DOHH2 (cell line): Measurements from ENCODE around the gene IPCEF1.

ENCODE experiments used
- H3F3A ChIP-seq: fragments of 200-600 bp; sonication (generic), shearing (Covaris generic); 2 replicates; pipeline ENCODE4 v1.6.0; 2016; ENCODE audit warnings: antibody characterized with exemption, mild to moderate bottlenecking; ENCODE audit not compliant: control insufficient read depth, insufficient read depth
- H3K27ac ChIP-seq: fragments of 200-600 bp; sonication (generic); 2 replicates; pipeline ENCODE4 v1.5.1; 2014; ENCODE audit warnings: low read depth, mild to moderate bottlenecking, low read length, moderate library complexity
- H3K27me3 ChIP-seq: fragments of 200-600 bp; sonication (generic); 2 replicates; pipeline ENCODE4 v1.6.1; 2014; ENCODE audit warnings: mild to moderate bottlenecking, low read length, mixed read lengths; ENCODE audit not compliant: control insufficient read depth
- H3K36me3 ChIP-seq: fragments of 200-600 bp; sonication (generic); 2 replicates; pipeline ENCODE4 v1.6.1; 2014; ENCODE audit warnings: mild to moderate bottlenecking, low read length, moderate library complexity, mixed read lengths; ENCODE audit not compliant: control insufficient read depth
- H3K4me1 ChIP-seq: fragments of 200-600 bp; sonication (generic); 2 replicates; pipeline ENCODE4 v1.6.1; 2014; ENCODE audit warnings: mild to moderate bottlenecking, low read length, mixed read lengths; ENCODE audit not compliant: control insufficient read depth
- H3K4me2 ChIP-seq: fragments of 200-600 bp; sonication (generic); 2 replicates; pipeline ENCODE4 v1.6.0; 2014; ENCODE audit warnings: mild to moderate bottlenecking, low read length, moderate library complexity
- H3K4me3 ChIP-seq: fragments of 200-600 bp; sonication (generic); 2 replicates; pipeline ENCODE4 v1.5.1; 2014; ENCODE audit warnings: mild to moderate bottlenecking, low read length, mixed read lengths
- H3K79me2 ChIP-seq: fragments of 200-600 bp; sonication (generic); 2 replicates; pipeline ENCODE4 v1.6.1; 2014; ENCODE audit warnings: mild to moderate bottlenecking, low read length, mixed read lengths; ENCODE audit not compliant: control insufficient read depth
- H3K9me2 ChIP-seq: fragments of 200-600 bp; sonication (generic); replicated peaks from 2 replicates; pipeline ENCODE4 v1.6.1; 2014; ENCODE audit warnings: mild to moderate bottlenecking, low read length, mixed read lengths; ENCODE audit not compliant: control insufficient read depth
- H3K9me3 ChIP-seq: fragments of 200-600 bp; sonication (generic); 2 replicates; pipeline ENCODE4 v1.6.1; 2014; ENCODE audit warnings: antibody characterized with exemption, low read length, mixed read lengths; ENCODE audit not compliant: control insufficient read depth, insufficient read depth
- H4K20me1 ChIP-seq: fragments of 200-600 bp; sonication (generic); 2 replicates; pipeline ENCODE4 v1.6.0; 2014; ENCODE audit warnings: low read depth, mild to moderate bottlenecking, antibody characterized with exemption, low read length, moderate library complexity; ENCODE audit not compliant: control insufficient read depth, insufficient read depth
- CTCF ChIP-seq: fragments of 200-600 bp; sonication (generic); IDR thresholded peaks from one replicate; pipeline ENCODE4 v1.5.1; 2014; ENCODE audit warnings: antibody characterized with exemption, mild to moderate bottlenecking, low read depth, low read length; ENCODE audit not compliant: poor library complexity, severe bottlenecking
- EZH2phosphoT487 ChIP-seq: fragments of 200-600 bp; sonication (generic); IDR thresholded peaks from 2 replicates; pipeline ENCODE4 v1.6.1; 2017; ENCODE audit warnings: borderline replicate concordance, mild to moderate bottlenecking, antibody characterized with exemption, low read length, moderate library complexity, mixed read lengths

Gene IPCEF1

GRCh38 chr6:154358019-154358545 lies 1.5 kb upstream of the IPCEF1 start:
- Histone ChIP-seq H3K9me3 (no peaks in the 10 kb centered on the region), H3K79me2 (no peaks in the 10 kb centered on the region), H3K27ac (no peak overlapping the region), H3F3A (no peaks in the 10 kb centered on the region), H3K36me3 (no peaks in the 10 kb centered on the region), H3K4me1 (peaks cover 9% of the 10 kb centered on the region), H3K4me2 (no peak overlapping the region), H3K9me2 (no peaks in the 10 kb centered on the region), H4K20me1 (no peaks in the 10 kb centered on the region), H3K27me3 (no peaks in the 10 kb centered on the region; the same call in 1 of the 2 replicates), H3K4me3 (no peak overlapping the region)
- TF ChIP-seq EZH2phosphoT487: no peak
- no peak for TF ChIP-seq CTCF

GRCh38 chr6:154356113-154356512 lies 490 bp downstream of the IPCEF1 start:
- Histone ChIP-seq H3K36me3 (no peaks in the 10 kb centered on the region), H3K4me2 (no peak overlapping the region), H3K79me2 (no peaks in the 10 kb centered on the region), H3F3A (no peaks in the 10 kb centered on the region), H3K9me3 (no peaks in the 10 kb centered on the region), H3K27me3 (no peaks in the 10 kb centered on the region; the same call in 1 of the 2 replicates), H4K20me1 (no peaks in the 10 kb centered on the region), H3K27ac (no peak overlapping the region), H3K9me2 (no peaks in the 10 kb centered on the region), H3K4me1 (peaks cover 9% of the 10 kb centered on the region), H3K4me3 (no peak overlapping the region)
- TF ChIP-seq CTCF: no peak
- TF ChIP-seq EZH2phosphoT487: no peak

- no peak overlapping the region for H3K4me2 ChIP-seq
- no peaks in the 10 kb centered on the region for H3K36me3 ChIP-seq
- peaks cover 9% of the 10 kb centered on the region for H3K4me1 ChIP-seq
Measured at GRCh38 chr6:154354265-154354777, 2.3 kb downstream of the IPCEF1 start.

More at GRCh38 chr6:154354265-154354777, 2.3 kb downstream of the IPCEF1 start:
- H3K79me2 ChIP-seq: no peaks in the 10 kb centered on the region
- no peak for TF ChIP-seq EZH2phosphoT487
- no peak for TF ChIP-seq CTCF
- H3K9me3 ChIP-seq: no peaks in the 10 kb centered on the region
- H3F3A ChIP-seq: no peaks in the 10 kb centered on the region
- no peak overlapping the region for H3K27ac ChIP-seq
- H3K9me2 ChIP-seq: no peaks in the 10 kb centered on the region
- no peak overlapping the region for H3K4me3 ChIP-seq
- H4K20me1 ChIP-seq: no peaks in the 10 kb centered on the region
- no peaks in the 10 kb centered on the region; the same call in 1 of the 2 replicates for H3K27me3 ChIP-seq
